GOT3 (cell line): Measurements from ENCODE around the gene PSMB7.

Experiments used
- DNase-seq: peaks from one replicate; lab custom pipeline; 2025; ENCODE audit warnings: mixed read lengths; lab: John Stamatoyannopoulos, UW

PSMB7 gene

DNA sequence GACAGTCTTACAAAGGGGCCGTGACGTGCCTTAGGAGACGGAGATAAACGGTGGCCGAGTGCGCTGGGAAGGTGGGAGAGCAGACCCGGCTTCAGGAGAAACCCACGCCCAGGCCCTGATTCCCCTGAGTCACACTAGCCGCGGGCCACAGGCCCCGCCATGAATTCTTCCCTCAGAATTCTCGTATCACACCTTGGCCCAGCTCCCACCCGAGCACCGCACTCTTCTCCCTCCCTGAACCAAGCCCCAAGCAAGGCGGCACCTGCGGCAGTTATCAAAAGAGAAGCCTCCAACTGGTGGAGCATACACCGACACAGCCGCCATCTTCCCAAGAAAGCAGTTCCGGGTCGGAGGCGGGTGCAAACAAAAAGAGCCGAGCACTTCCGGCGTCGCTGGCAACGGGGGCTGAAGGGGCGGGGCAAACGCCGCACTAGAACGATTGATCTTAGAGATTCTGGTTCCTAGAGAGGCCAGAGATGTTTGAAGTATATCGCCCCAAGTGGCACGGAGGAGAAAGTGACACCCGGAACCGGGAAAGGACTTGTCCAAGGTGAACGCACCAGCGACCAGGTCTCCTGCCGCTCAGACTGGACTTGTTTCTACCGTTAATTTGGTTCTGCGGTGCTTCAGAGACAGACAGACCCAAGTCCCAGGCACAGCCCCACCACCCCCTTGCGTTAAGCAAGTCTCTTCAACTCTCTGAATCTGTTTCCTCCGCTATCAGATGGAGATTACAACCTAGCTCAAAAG is at the start of gene PSMB7:
Gene PSMB7, minus strand, starts transcription at position 341 of the 750 bp plus-strand sequence. Its CDS starts 17 bp downstream, at position 324.
- peak; percentile 54 for DNase-seq

DNA sequence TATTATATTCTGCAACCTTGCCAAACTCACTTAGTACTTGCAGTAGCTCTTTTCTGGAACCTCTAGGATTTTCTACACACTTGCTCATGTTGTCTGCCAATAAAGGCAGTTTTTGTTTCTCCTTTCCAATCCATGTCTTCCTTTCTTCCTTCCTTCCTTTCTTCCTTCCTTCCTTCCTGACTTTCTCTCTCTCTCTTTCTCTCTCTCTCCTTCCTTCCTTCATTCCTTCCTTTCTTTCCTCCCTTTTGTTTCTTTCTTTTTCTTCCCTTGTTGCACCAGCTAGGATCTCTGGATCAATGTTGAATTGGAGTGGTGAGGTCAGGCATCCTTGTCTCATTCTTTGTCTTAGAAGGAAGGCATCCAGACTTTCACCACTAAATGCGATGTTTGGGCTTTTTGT is 47.5 kb upstream of the PSMB7 start:
- DNase-seq = no peak

GRCh38 chr9:124458441-124458840 is 43.2 kb upstream of the PSMB7 start:
- no peak for DNase-seq

DNA sequence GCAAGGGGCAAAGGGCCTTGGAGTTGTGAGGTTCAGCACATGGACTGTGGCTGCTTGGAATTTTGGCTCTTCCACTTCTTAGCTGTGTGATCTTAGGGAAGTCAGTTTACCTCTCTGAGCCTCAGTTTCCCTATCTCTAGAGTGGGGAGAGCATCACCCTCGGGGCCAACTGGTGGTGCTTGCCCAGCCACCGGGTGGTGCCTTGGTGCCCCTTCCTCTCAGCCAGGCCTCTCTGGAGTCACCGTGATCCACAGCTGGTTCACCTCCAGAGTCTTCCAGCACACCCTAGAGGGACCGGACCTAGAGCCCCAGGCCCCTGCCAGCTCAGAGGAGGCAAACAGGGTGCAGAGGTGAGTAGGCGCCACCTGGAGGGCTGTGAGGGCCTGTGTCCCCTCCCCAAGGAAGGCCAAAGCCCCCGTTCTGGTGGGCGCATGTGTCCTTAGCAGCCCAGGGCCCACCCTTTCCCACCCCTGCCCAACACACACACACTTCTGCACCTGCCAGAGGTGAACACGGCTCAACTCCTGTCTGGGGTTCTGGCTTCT is 42.7 kb upstream of the PSMB7 start:
- DNase-seq = no peak

DNA sequence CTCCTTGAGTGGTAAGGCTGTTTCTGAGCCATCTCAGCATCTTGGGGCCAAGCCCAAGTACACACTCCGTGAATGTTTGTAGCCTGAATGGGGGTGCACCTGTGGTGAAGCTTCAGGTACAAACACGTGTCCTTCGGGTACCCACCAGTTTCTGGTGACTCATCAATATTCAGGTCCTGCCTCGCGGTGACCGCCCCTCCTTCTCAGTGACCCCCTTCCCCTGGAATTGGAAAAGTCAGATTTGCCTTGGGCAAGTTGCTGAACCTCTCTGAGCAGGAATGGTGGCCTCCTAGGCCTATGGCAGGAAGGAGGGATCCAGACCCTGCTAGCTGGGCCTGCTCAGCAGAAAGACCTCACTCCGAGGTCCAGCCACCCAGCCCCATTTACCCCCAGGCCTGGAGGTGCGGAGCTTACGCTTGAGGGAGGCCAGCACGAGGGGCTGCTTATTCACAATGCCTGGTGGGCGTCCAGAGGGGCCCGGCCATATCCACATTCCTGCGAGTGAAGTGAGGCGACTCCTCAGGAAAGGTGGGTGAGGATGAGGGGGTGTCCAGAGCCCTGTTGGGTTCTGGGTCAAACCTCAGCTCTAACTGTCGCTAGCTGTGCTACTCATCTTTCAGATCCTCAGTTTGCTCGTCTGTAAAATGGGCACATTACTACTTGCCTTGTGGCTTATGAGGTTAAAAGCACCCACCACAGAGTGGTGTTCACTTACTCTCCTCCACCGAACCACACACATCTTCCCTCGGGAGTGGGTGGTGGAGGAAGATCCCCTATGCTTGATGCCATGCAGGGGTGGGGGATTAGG is 42.0 kb upstream of the PSMB7 start:
- no peak for DNase-seq

- no peak for DNase-seq
Observed at GRCh38 chr9:124456341-124457078, 41.3 kb upstream of the PSMB7 start.

- no peak for DNase-seq
Observed at GRCh38 chr9:124455820-124456219, 40.6 kb upstream of the PSMB7 start.

- no peak for DNase-seq
Observed at GRCh38 chr9:124454791-124455443, 39.7 kb upstream of the PSMB7 start.

DNA sequence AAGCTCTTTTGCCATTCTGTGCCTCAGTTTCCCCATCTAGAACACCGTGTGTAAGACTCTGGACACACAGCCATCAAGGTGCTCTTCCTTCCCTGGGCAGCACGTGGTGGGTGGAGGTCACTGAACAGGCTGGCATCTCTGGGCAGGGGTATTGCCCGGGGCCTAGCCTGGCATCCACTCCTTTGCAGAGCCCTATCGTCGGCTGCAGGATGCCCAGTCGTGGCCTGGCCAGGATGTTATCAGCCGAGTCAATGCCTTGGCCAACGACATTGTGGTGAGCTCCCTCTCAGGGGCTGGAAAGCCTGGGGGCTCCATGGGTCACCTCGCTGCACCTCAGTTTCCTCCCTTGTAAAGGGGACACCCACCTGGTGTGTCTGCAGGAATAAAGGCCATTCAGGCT is 39.1 kb upstream of the PSMB7 start:
- DNase-seq = no peak

DNA sequence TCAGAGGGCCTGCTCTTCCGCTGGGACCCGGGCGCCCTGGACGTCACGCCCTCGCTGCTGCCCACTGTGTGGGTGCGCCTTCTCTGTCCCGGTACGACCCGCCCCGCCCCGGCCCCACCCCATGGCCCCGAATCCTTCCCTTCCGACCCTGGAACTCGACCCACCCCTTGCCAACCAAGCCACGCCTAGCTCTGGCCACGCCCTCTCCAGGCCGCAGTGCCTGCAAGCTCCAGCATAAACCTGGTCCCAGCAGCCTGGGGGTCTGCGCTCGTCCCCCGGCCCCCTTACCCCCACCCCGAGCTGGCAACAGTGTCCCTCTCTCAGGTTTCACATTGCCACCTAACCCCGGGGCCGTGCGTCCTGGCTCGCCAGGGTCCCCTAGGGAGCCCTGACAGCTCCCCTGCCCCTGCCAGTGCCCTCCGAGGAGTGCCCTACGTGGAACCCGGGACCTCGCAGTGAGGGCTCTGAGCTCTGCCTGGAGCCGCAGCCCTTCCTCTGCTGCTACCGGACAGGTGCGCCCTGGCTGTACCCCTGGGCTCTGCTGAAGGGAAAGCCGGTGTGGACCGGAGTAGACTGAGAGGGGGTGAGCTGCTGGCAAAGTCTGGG is 38.4 kb upstream of the PSMB7 start:
- DNase-seq = no peak

- no peak for DNase-seq
Observed at GRCh38 chr9:124452841-124453585, 37.8 kb upstream of the PSMB7 start.

DNA sequence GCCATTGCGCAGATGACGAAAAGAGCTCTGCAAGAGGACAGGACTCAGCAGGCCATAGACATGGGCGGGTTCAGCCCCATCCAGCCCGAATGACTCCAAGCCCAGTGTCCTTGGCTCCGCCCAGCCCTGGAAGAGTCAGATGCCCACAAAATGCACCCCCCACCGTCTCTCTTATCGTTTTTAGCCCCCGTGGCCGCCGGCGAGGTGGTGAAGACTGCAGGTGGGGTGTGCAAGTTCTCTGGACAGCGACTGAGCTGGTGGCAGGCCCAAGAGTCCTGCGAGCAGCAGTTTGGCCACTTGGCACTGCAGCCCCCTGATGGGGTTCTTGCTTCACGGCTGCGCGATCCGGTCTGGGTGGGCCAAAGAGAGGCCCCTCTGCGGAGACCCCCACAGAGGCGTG is 37.1 kb upstream of the PSMB7 start:
- no peak for DNase-seq

GRCh38 chr9:124450931-124451661 is 35.9 kb upstream of the PSMB7 start:
- DNase-seq = no peak

DNA sequence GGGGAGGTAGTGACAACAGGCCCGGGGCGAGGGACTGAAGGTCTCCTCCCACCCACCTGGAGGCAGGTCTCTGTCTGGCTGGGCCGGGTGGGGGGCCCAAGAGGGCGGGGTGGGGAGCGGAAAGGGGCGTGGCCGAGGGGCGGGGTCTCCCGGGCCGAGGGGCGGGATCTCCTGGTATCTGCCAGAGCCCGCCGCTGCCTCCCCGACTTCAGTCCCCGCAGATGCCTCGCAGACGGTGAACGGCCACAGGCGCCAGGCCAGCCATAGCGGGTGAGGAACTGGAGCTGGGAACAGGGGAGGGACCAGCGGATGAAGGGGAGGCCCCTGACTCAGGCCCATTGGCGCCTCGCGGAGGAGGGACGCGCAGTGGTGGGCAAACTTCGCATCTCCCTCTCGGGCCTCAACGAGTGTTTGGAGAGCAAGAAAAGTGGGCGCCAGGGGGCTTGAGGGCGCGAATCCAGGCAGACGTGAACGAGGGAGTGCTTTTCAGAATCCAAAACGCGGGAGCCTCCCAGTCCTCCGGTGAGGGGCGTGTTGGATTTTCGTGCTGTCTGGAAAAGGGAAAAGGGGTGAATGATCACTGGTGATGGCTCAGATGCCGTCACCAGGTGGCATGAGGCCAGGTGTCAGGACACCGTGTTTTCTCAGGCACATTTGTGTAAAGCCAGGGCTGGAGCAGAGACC is 35.1 kb upstream of the PSMB7 start, which contains the start of gene ADGRD2:
Gene ADGRD2, plus strand, starts transcription at position 211 of the 684 bp plus-strand sequence. CDS start 1,216 bp downstream, outside the sequence.
- DNase-seq = no peak

DNA sequence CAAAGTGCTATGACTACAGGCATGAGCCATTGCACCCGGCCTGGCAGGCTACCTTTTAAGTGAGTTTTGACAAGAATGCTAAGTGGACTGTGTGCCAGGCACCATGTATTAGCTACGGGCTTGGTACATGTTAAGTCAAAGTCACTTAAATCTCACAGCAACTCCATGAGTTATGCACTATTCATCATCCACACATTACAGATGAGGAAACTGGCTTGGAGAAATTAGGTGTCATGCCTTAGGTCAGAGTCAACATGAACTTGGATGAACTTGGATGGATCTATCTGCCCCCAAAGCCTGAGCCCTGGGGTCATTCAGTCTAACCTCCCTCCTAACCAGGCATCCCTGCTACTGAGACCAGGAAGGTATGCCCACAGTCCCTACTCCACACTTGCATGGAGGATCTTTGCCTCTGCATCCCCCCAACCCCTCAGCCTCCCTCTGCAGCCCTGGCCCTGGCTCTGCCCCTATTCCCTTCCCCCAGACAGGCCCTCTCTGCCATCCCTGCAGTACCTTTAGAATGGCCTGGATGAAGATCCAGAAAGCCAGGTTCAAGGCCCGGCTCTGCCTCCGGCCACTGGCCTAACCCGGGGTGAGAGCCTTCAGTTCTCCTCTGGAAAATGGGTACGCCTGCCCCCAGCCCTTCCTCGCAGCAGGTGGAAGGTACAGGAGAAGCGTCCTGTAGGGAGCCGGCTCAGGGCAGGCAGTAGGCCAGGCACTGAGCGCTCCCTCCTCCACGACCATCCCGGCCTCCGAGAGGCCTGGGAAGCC is 34.3 kb upstream of the PSMB7 start:
- DNase-seq = no peak

DNA sequence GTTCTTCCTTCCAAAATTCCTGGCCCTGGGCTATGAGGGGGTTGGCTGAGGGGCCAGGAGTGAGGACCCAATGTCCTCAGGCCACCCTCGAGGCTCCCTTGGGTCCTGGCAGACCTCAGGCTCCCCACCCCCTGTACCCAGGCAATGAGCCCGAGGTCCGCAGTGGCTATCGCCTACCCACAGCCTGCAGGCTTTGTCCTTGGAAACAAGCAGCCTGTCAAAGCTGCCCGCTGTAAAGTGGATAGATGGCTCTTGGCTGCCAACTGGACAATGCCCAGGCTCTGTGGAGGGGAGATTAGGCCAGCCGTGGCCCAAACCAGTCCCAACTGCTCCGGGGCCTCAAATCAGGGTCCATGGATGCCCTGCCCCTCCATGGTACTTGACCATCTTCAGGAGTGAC is 32.8 kb upstream of the PSMB7 start:
- DNase-seq = no peak

DNA sequence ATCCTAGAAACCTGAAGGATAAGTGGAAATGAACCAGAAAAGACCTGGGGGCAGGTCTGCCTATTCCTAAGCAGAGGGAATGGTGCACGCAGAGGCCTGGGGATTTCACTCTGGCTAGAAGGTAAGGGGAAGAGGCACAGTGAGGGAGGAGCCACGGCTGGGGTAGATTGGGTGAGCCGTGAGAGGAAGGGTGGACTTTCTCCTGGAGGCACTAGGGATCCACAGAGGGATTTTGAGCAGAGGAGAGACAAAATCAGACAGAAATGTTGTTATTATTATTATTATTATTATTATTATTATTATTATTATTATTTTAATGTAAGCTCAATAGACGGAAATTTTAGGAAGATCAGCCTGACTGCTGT is 32.0 kb upstream of the PSMB7 start:
- DNase-seq = no peak

GRCh38 chr9:124444166-124444565 is 28.9 kb upstream of the PSMB7 start:
- no peak for DNase-seq

DNA sequence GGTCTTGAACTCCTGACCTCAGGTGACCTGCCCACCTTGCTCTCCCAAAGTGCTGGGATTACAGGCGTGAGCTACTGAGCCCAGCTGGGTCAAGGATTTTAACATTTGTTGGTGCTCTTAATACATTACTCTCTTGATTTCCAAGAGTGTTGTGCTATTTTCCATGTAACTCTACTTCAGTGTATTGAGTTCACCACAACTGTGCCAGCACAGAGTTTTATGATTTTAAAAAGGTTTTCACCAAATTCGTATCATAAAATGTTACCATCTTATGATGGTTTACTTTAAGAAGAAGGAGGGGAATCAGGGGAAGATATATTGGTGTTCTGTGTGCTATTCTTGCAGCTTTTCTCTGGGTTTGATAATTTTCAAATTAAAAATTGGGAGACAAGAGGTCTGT is 28.4 kb upstream of the PSMB7 start:
- no peak for DNase-seq
